GM19467 (cell line): Measurements from ENCODE around the gene CYFIP1.

Source experiments
- ATAC-seq: cut with Tn5 transposase; IDR thresholded peaks from one replicate; pipeline ENCODE4 v1.9.1; 2021; ENCODE audit warnings: mild to moderate bottlenecking, moderate library complexity; ENCODE audit not compliant: unreplicated experiment

CYFIP1 gene

GRCh38 chr15:22969489-22969888 lies 10.7 kb downstream of the CYFIP1 start:
- ATAC-seq = no peak

- no peak for ATAC-seq
Measured at GRCh38 chr15:22968366-22968765, 11.8 kb downstream of the CYFIP1 start.

GRCh38 chr15:22967084-22967770 lies 12.9 kb downstream of the CYFIP1 start:
- no peak for ATAC-seq

GRCh38 chr15:22966321-22967083 lies 13.7 kb downstream of the CYFIP1 start:
- no peak for ATAC-seq

GRCh38 chr15:22963641-22964040 lies 16.5 kb downstream of the CYFIP1 start:
- ATAC-seq = no peak

- no peak for ATAC-seq
Measured at GRCh38 chr15:22962611-22963010, 17.6 kb downstream of the CYFIP1 start.

- no peak for ATAC-seq
Measured at GRCh38 chr15:22961762-22962161, 18.4 kb downstream of the CYFIP1 start.

- no peak for ATAC-seq
Measured at GRCh38 chr15:22960556-22960955, 19.6 kb downstream of the CYFIP1 start.

- ATAC-seq = no peak
Measured at GRCh38 chr15:22960126-22960525, 20.0 kb downstream of the CYFIP1 start.

- no peak for ATAC-seq
Measured at GRCh38 chr15:22959321-22960101, 20.7 kb downstream of the CYFIP1 start.

GRCh38 chr15:22958487-22959280 lies 21.5 kb downstream of the CYFIP1 start:
- ATAC-seq = no peak

GRCh38 chr15:22956978-22957260 lies 23.2 kb downstream of the CYFIP1 start:
- ATAC-seq = no peak

- no peak for ATAC-seq
Measured at GRCh38 chr15:22956257-22956977, 23.8 kb downstream of the CYFIP1 start.

- no peak for ATAC-seq
Measured at GRCh38 chr15:22955544-22956119, 24.5 kb downstream of the CYFIP1 start.

GRCh38 chr15:22954798-22955543 lies 25.2 kb downstream of the CYFIP1 start:
- ATAC-seq = no peak

GRCh38 chr15:22954326-22954725 lies 25.8 kb downstream of the CYFIP1 start:
- ATAC-seq = no peak

GRCh38 chr15:22952796-22953579 lies 27.2 kb downstream of the CYFIP1 start:
- ATAC-seq = no peak

GRCh38 chr15:22951381-22952280 lies 28.5 kb downstream of the CYFIP1 start:
- no peak for ATAC-seq
